B cell (primary cell): ENCODE measurements around the gene WFDC5. TPM values are rescaled to one million over a fixed set of nuclear protein-coding genes. Genes with fewer than 3 reads are reported as not detected.
"Not testable (repeated sequence)": the region's sequence is repeated elsewhere in the genome, so short reads cannot be mapped to it uniquely, and the experiment has no call there.

Experiments
- ATAC-seq: fragments of 200-7000 bp; cut with Tn5 transposase; one replicate; pipeline ENCODE4 v1.10.0; 2021; ENCODE audit warnings: low read depth, mild to moderate bottlenecking, moderate number of reproducible peaks, moderate library complexity
- CTCF ChIA-PET: fragments of 350-600 bp; sonication (Branson Sonifier 250); formaldehyde crosslinking; loops from one replicate; lab custom pipeline; 2021; ENCODE audit warnings: antibody characterized with exemption, inconsistent platforms; lab: Charles Lee
- POLR2A ChIA-PET: fragments of 350-600 bp; sonication (Branson Sonifier 250); formaldehyde crosslinking; loops from one replicate; lab custom pipeline; 2021; ENCODE audit warnings: antibody characterized with exemption; lab: Charles Lee
- DNase-seq: peaks from one replicate; pipeline ENCODE4 v3.0.0; 2013
- H2AFZ ChIP-seq: 2 replicates; pipeline ENCODE4 v1.6.1; 2012; ENCODE audit warnings: mild to moderate bottlenecking, low read depth, low read length; ENCODE audit not compliant: insufficient read depth, poor library complexity, severe bottlenecking
- H3K27ac ChIP-seq, 2 donors: 1 replicate in 1 of 2; 2 replicates in 1 of 2; pipeline ENCODE4 v1.5.1; 2012 to 2013; ENCODE audit warnings: low read length in 2 of 2, mild to moderate bottlenecking in 2 of 2, moderate library complexity in 1 of 2
- H3K27me3 ChIP-seq, 4 experiments: fragments of 200-600 bp in 1 of 4; sonication (generic) in 1 of 4; replicated peaks in 1 of 4; 1 replicate in 2 of 4; 2 replicates in 2 of 4; pipeline versions ENCODE4 v1.6.1 to v1.7.0; 2013 to 2016; ENCODE audit warnings: low read length in 3 of 4, mild to moderate bottlenecking in 2 of 4, mixed read lengths in 1 of 4, moderate library complexity in 1 of 4; ENCODE audit not compliant: insufficient read depth in 4 of 4, control insufficient read depth in 3 of 4; ENCODE audit errors: control extremely low read depth in 1 of 4
- H3K36me3 ChIP-seq, 2 experiments: replicated peaks in 1 of 2; 1 replicate in 1 of 2; 2 replicates in 1 of 2; pipeline versions ENCODE4 v1.6.1 to v1.7.1; 2013; ENCODE audit warnings: low read length in 1 of 2; ENCODE audit not compliant: insufficient read depth in 2 of 2, control insufficient read depth in 1 of 2; ENCODE audit errors: control extremely low read depth in 1 of 2, extremely low read depth in 1 of 2
- H3K4me1 ChIP-seq, 2 donors: fragments of 200-600 bp in 1 of 2; sonication (generic) in 1 of 2; 1 replicate in 1 of 2; 2 replicates in 1 of 2; pipeline versions ENCODE4 v1.5.1 to v1.6.1; 2013 to 2017; ENCODE audit warnings: low read length in 2 of 2; ENCODE audit not compliant: control insufficient read depth in 2 of 2, insufficient read depth in 2 of 2
- H3K4me2 ChIP-seq: replicated peaks from 2 replicates; pipeline ENCODE3; 2012; ENCODE audit warnings: mild to moderate bottlenecking, low read depth, low read length; ENCODE audit not compliant: poor library complexity, severe bottlenecking
- H3K4me3 ChIP-seq, 5 experiments: fragments of 200-600 bp in 1 of 5; sonication (generic) in 1 of 5; 1 replicate in 3 of 5; 2 replicates in 2 of 5; pipeline versions ENCODE4 v1.5.1 to v1.7.0; 2011 to 2016; ENCODE audit warnings: low read length in 4 of 5, mild to moderate bottlenecking in 4 of 5, low read depth in 2 of 5, control low read depth in 1 of 5, moderate library complexity in 1 of 5; ENCODE audit not compliant: insufficient read depth in 1 of 5; ENCODE audit errors: control extremely low read depth in 1 of 5, extremely low read depth in 1 of 5
- H3K79me2 ChIP-seq: fragments of 200-600 bp; sonication (generic); one replicate; pipeline ENCODE4 v1.6.0; 2016; ENCODE audit warnings: low read length; ENCODE audit not compliant: control insufficient read depth, insufficient read depth
- H3K9ac ChIP-seq: fragments of 200-600 bp; sonication (generic); 2 replicates; pipeline ENCODE4 v1.6.1; 2017; ENCODE audit warnings: mild to moderate bottlenecking, low read length, moderate library complexity
- H3K9me3 ChIP-seq, 3 donors: one replicate each; pipeline versions ENCODE4 v1.6.1 to v1.7.1; 2013; ENCODE audit warnings: low read length in 2 of 3; ENCODE audit not compliant: control insufficient read depth in 2 of 3, insufficient read depth in 1 of 3; ENCODE audit errors: control extremely low read depth in 1 of 3
- H4K20me1 ChIP-seq: 2 replicates; pipeline ENCODE4 v1.6.0; 2012; ENCODE audit warnings: mild to moderate bottlenecking, low read length; ENCODE audit not compliant: insufficient read depth, control insufficient read depth, poor library complexity, severe bottlenecking
- H3K27ac Mint-ChIP-seq: one replicate; pipeline ENCODE4 v1.8.0; 2021; ENCODE audit warnings: mixed read lengths
- H3K27me3 Mint-ChIP-seq: one replicate; pipeline ENCODE4 v1.8.0; 2021; ENCODE audit warnings: mixed read lengths
- H3K4me1 Mint-ChIP-seq: one replicate; pipeline ENCODE4 v1.8.0; 2021; ENCODE audit warnings: mixed read lengths
- H3K4me3 Mint-ChIP-seq: one replicate; pipeline ENCODE4 v1.8.0; 2021; ENCODE audit warnings: mixed read lengths
- H3K9me3 Mint-ChIP-seq: one replicate; pipeline ENCODE4 v1.8.0; 2022; ENCODE audit warnings: mixed read lengths; ENCODE audit not compliant: insufficient read depth
- CTCF ChIP-seq: fragments of 200-600 bp; IDR thresholded peaks from one replicate; pipeline ENCODE4 v1.8.0; 2022; ENCODE audit warnings: antibody characterized with exemption, mild to moderate bottlenecking
- EZH2 ChIP-seq: IDR thresholded peaks from 2 replicates; pipeline ENCODE4 v1.6.1; 2012; ENCODE audit warnings: borderline replicate concordance, low read depth, mild to moderate bottlenecking, moderate library complexity, low read length; ENCODE audit not compliant: insufficient read depth, poor library complexity, severe bottlenecking
- WGBS: methylation state at CpG from one replicate; pipeline ENCODE4 v1.1.5; 2013; ENCODE audit warnings: missing lambda C conversion rate; ENCODE audit not compliant: insufficient coverage; 5-methylcytosine and 5-hydroxymethylcytosine counted together
- intact Hi-C: fragments of 100-400 bp; cut with micrococcal nuclease; formaldehyde crosslinking; loops from one replicate; pipeline ENCODE4 v1.10.0; 2022
- polyA plus RNA-seq: library from polyadenylated mRNA; depleted of rRNA; stranded (reverse); fragments of >200 nt; gene quantifications from 2 replicates; pipeline ENCODE4 v1.2.3, GENCODE V29; 2012
- total RNA-seq, 2 donors: library from RNA; stranded (reverse); fragments of 120-200 nt in 1 of 2; gene quantifications; 1 replicate in 1 of 2; 2 replicates in 1 of 2; pipeline versions ENCODE4 v1.2.3 to v1.2.4, GENCODE V29; 2013 to 2022

Gene WFDC5
- total and polyA plus RNA-seq, 2 donors (not counting 1 experiment from before 2014, with no cell fraction given): not detected

GRCh38 chr20:45156713-45157112 lies 41.7 kb upstream of the WFDC5 start:
- H3K27me3 Mint-ChIP-seq: peaks cover 10% of the 10 kb centered on the region
- peaks cover 15% of the 10 kb centered on the region for H3K4me1 Mint-ChIP-seq
- Histone ChIP-seq H4K20me1 (no peaks in the 10 kb centered on the region), H3K36me3 (no peaks in the 10 kb centered on the region), H3K9me3 (peaks cover 8 to 16% (median 13%) of the 10 kb centered on the region in 3 donors), H3K27me3 (peaks cover 0 to 8% (median 0%) of the 10 kb centered on the region in 4 experiments), H3K4me1 (peaks cover 0 to 11% of the 10 kb centered on the region in 2 donors), H3K9ac (no peak overlapping the region), H3K4me2 (no peak overlapping the region), H2AFZ (no peak overlapping the region), H3K4me3 (no peak overlapping the region), H3K27ac (no peak overlapping the region), H3K79me2 (no peaks in the 10 kb centered on the region)
- no peak overlapping the region for H3K4me3 Mint-ChIP-seq
- DNase-seq (no peak), ATAC-seq (no peak)
- intact Hi-C loops: no loop called here
- ChIA-PET CTCF (no interaction called here), POLR2A (no interaction called here)
- H3K9me3 Mint-ChIP-seq: peaks cover 13% of the 10 kb centered on the region
- TF ChIP-seq EZH2 (no peak), CTCF (no peak)
- H3K27ac Mint-ChIP-seq: no peak overlapping the region
- WGBS: no CpG with 5 or more reads among the region's 2 CpGs

DNA sequence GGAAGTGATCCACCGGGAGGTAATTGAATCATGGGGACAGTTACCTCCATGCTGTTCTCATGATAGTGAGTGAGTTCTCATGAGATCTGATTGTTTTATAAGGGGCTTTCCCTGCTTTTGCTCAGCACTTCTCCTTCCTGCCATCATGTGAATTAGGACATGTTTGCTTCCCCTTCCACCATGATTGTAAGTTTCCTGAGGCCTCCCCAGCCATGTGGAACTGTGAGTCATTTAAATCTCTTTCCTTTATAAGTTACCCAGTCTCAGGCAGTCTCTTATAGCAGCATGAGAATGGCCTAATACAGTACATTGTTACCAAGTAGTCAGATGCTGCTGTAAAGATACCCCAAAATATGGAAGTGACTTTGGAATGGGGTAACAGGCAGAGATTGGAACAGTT lies 39.8 kb upstream of the WFDC5 start:
- intact Hi-C loops, CTCF ChIA-PET, POLR2A ChIA-PET, H3K4me3 Mint-ChIP-seq, H4K20me1 ChIP-seq, H3K4me3 ChIP-seq, H3K79me2 ChIP-seq, ATAC-seq, H3K9ac ChIP-seq, H2AFZ ChIP-seq, H3K36me3 ChIP-seq, H3K27ac Mint-ChIP-seq, H3K27ac ChIP-seq, H3K4me2 ChIP-seq, H3K27me3 ChIP-seq: not testable (repeated sequence)
- H3K9me3 ChIP-seq: peaks cover 6 to 16% (median 13%) of the 10 kb centered on the region in 3 donors
- peaks cover 15% of the 10 kb centered on the region for H3K4me1 Mint-ChIP-seq
- no CpG with 5 or more reads among the region's 1 CpG for WGBS
- H3K4me1 ChIP-seq: peaks cover 0 to 11% of the 10 kb centered on the region in 2 donors
- peak; percentile 6 for DNase-seq
- H3K9me3 Mint-ChIP-seq: peaks cover 13% of the 10 kb centered on the region
- peaks cover 14% of the 10 kb centered on the region for H3K27me3 Mint-ChIP-seq
